NT2/D1 (cell line): ENCODE measurements around the gene PSEN1.

Source experiments
- SUZ12 ChIP-seq: IDR thresholded peaks from 2 replicates; pipeline ENCODE4 v1.6.1; 2011; ENCODE audit not compliant: insufficient read length, insufficient read depth; ENCODE audit errors: extremely low read depth
- YY1 ChIP-seq: IDR thresholded peaks from 2 replicates; pipeline ENCODE4 v1.6.1; 2011; ENCODE audit not compliant: insufficient read length, insufficient read depth
- ZNF274 ChIP-seq: IDR thresholded peaks from 2 replicates; pipeline ENCODE4 v1.6.1; 2011; ENCODE audit warnings: mild to moderate bottlenecking, low read depth, low read length

- TF ChIP-seq YY1 (no peak), ZNF274 (no peak), SUZ12 (no peak)
Measured at GRCh38 chr14:73207615-73208014, 71.3 kb downstream of the PSEN1 start.
